Fibroblast of skin of left biceps (primary cell): Measurements from ENCODE around the gene COL18A1.
A peak's percentile ranks its signal among the peaks of the same experiment; 100 is the strongest.

Experiments
- DNase-seq, 2 experiments: peaks; one replicate each; pipeline ENCODE4 v3.0.0-alpha.2; 2013; ENCODE audit warnings: low read depth in 2 of 2

Gene COL18A1

GRCh38 chr21:45455674-45456583, 51.0 kb downstream of the COL18A1 start:
- DNase-seq = no peak

GRCh38 chr21:45456584-45457160, 51.7 kb downstream of the COL18A1 start:
- DNase-seq = no peak

DNA sequence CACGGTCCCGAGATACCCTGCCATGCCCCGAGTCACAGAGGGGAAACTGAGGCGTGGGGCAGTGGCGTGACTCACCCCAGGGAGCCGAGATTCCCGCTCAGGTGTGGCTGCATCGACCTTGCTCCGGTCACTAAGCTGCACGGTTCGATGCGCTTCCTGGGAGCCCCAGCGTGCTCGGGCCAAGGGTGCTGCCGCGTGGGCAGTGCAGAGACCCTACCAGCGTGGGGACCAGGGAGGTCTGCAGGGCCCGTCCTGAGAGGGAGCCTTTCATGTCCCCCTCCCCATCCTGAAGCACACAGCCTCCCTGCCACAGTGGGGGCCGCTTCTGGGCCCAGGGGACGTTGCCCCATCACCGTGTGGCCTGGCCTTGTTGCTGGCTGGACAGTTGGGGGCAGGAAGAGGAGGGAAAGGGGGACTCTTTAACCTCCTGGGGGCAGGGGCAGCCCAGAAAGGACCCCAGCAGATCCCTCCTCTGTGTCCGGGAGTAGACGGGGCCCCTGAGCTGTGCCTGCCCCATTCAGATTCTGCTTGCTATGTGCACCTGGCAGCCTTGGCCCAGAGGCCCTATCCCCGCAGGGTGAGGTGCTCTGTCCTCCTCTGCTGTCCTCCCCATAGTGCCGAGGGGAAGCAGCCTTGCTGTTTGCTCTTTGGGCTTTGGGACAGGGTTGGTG, 52.3 kb downstream of the COL18A1 start:
- no peak for DNase-seq

DNA sequence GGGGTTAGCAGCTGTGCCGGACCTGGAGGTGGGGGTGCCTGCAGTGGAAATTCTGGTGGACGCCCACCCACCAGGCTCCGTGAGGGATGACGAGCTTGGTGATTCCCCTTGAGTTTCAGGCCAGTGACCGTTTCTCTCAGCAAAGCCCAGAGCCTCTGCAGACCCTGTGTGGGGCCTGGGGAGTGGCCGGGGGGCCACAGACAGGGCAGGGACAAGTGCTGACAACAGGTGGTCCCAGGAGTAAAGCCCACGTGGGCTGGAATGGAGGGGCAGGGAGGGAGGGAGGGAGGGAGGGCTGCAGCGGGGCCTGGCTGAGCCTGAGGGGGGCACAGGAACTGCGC, 52.8 kb downstream of the COL18A1 start:
- DNase-seq = no peak

GRCh38 chr21:45458281-45459170, 53.6 kb downstream of the COL18A1 start:
- DNase-seq = no peak

GRCh38 chr21:45459171-45460010, 54.4 kb downstream of the COL18A1 start:
- DNase-seq = no peak

DNA sequence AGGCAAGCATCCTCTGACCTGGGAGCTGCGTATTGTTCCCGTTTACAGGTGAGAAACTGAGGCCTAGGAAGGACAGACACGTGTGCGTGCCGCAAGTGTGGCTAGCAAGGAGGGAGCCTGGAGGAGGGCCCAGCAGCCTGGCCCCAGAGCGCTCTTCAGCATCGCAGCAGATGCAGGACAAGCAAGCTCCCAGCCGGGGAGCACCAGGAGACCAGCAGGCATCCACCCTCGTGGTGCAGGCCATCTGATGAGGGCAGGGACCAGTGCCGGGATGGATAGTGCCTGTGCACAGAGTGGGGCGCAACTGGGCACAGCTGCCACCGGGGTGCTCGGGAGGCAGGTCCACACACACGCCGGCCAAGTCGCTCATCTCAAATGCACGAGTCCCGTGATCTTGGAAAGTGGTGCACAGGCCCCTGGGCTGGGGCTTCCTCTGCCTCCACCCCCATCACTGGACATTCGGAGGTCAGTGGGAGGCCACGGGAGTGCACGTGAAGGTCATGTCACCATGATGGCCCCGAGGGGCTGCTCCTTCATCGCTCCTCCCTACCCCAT, 55.1 kb downstream of the COL18A1 start:
- no peak for DNase-seq

DNA sequence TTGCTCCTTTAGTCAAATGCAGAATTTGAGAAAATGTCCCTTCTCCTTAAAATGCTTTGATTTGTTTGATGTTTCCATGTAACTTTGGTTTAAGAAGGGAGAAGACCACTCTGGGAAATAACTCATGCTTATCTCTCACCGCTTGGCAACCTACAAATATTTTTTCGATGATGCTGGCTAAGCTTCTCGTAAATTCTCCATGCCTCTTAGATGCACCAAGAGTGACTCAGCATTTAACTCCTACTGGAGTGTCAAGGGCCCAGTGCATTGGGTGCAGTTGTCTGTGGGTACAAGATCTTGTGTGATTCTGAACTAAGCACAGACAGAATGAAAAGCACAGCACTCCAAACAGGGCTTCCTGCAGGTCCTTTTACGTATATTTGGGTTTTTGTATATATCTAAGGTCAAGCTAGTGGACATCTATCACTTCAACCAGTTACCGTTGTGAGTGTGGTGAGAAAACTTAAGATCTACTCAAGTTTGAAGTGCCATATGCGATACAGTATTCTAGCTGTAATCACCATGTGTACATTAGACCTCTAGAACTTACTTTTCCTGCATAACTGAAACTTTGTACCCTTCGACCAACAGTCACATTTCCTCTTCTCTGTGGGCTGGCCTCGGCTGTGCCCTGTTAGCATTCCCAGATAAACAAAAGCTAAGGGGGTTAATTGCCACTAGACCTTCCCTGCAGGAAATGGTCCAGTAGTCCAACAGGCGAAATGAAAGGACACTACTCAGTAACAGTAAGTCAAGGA, 55.8 kb downstream of the COL18A1 start:
- peak; percentile 36 to 43 for DNase-seq

DNA sequence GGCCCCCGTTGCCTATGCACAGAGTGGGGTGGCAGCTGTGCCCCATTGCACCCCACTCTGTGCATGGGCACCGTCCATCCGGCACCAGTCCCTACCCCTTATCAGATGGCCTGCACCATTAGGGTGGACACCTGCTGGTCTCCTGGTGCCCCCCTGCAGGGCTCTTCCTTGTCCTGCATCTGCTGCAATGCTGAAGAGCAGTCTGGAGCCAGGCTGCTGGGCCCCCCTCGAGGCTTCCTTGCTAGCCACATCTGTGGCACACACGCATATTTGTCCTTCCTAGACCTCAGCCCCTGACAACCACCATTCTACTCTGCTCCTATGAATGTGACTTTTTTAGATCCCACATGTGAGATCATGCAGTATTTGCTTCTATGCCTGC, 56.4 kb downstream of the COL18A1 start:
- DNase-seq = no peak

- DNase-seq = no peak
These were observed 56.9 kb downstream of the COL18A1 start for GRCh38 chr21:45461806-45462341.

DNA sequence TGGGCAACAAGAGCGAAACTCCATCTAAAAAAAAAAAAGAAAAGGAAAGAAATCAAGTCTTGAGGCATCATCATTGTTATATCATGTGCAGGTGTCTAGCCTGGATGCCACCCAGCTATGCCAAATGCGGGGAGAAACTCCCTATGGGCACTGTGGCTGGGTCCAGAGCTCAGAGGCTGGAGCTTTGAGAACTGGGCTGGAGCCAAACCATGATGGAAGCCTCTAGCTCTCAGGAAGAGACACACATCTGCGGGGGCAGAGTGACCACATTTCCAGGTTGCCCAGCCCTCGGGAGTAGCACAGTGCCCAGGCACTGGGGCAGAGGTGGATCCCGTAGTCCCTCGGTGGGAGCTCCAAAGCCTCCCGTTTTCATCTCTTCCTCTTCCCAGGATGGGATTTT, 58.9 kb downstream of the COL18A1 start:
- no peak for DNase-seq

GRCh38 chr21:45464309-45464708, 59.3 kb downstream of the COL18A1 start:
- no peak for DNase-seq

DNA sequence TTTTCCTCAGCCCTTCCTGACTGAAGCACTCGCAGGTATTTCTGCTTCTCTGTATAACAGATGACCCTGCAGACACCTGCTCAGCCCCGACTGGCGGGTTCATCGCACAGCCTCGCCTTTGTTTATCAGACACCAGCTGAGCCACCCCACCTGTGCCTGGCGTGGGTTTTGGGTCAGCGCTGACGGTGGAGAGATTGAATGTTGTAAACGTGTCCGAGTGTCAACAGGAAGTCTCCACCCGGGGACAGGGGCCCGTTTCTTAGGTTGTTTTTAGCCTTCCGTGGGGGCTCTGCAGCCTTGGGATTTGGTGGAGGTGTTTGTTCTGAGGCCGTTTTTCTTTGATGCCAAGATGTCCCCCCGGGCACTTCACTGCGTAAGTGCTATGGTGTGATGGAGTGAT, 60.1 kb downstream of the COL18A1 start:
- DNase-seq = no peak

- DNase-seq = no peak
These were observed 60.8 kb downstream of the COL18A1 start for GRCh38 chr21:45465611-45466329.

- no peak for DNase-seq
These were observed 61.6 kb downstream of the COL18A1 start for GRCh38 chr21:45466330-45467220.

GRCh38 chr21:45467221-45467779, 62.3 kb downstream of the COL18A1 start:
- no peak for DNase-seq
